Urothelium cell line (cell line): Measurements from ENCODE around the gene MACROD1.

Experiments
- DNase-seq: peaks from one replicate; pipeline ENCODE4 v3.0.0; 2011; ENCODE audit warnings: low spot score, mixed read lengths
- FAIRE-seq: peaks from 2 replicates; lab custom pipeline; 2011; peaks lifted over from hg19 to GRCh38; lab: Jason Lieb, UNC

MACROD1 gene, protein sequence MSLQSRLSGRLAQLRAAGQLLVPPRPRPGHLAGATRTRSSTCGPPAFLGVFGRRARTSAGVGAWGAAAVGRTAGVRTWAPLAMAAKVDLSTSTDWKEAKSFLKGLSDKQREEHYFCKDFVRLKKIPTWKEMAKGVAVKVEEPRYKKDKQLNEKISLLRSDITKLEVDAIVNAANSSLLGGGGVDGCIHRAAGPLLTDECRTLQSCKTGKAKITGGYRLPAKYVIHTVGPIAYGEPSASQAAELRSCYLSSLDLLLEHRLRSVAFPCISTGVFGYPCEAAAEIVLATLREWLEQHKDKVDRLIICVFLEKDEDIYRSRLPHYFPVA

DNA sequence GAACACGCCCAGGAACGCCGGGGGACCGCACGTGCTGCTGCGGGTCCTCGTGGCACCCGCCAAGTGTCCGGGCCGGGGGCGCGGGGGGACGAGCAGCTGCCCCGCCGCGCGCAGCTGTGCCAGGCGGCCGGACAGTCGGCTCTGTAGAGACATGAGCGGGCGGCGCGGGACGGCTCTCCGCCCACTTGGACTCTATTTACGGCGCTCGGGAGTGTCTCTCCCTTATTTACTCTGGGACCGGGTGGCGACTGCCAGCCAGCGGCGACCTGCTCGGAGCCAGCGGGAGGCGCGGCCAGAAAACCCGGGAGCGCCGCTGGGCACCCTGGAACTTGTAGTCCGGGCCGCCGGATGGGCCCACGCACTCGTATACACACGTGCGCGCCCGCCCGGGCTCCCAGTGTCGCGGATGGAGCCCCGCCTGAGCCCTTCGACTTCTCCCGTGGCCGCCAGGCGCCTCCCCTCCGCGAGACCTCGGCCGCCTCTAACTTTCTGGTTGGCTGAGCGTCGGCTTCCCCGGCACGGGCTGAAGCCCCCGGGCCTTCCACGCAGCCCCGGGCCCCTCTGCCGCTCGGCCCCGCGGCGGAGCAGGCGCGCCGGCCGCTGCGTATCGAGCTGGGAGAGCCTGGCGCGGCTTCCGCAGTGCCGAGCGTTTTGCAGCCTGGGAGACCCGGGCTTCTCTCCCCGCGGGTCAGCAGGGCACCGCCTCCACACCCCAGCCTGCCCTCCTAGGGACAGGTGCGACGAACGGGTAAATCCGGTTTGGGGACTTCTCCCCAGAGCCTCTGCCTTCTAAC lies at the start of gene MACROD1:
Gene MACROD1, minus strand, starts transcription at position 272 of the 794 bp plus-strand sequence. Its CDS starts 119 bp downstream, at position 153.
- FAIRE-seq (no peak), DNase-seq (peak; percentile 93)

DNA sequence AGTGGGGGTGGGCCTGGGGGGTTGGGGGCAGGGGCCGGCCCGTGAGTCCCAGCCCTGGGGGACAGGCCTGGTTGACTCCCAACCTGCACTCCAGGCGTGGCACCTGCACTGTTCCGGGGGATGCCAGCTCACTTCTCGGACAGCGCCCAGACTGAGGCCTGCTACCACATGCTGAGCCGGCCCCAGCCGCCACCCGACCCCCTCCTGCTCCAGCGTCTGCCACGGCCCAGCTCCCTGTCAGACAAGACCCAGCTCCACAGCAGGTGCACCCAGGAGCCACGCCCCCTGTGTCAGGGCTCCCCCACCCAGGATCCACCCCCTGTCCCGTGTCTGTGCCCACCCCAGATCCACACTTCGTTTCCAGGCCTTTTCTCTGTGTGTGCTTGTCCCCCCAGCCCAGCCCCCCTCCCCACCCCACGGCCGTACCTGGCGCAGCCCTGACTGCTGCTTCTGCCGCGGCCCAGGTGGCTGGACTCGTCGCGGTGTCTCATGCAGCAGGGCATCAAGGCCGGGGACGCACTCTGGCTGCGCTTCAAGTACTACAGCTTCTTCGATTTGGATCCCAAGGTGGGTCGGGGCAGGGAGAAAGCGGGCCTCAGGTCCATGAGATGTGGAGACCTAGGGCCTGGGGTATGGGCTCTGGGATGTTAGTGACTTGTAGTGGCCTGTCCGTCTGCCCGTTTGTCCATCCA lies 45.4 kb upstream of the MACROD1 start:
- FAIRE-seq (no peak), DNase-seq (no peak)

DNA sequence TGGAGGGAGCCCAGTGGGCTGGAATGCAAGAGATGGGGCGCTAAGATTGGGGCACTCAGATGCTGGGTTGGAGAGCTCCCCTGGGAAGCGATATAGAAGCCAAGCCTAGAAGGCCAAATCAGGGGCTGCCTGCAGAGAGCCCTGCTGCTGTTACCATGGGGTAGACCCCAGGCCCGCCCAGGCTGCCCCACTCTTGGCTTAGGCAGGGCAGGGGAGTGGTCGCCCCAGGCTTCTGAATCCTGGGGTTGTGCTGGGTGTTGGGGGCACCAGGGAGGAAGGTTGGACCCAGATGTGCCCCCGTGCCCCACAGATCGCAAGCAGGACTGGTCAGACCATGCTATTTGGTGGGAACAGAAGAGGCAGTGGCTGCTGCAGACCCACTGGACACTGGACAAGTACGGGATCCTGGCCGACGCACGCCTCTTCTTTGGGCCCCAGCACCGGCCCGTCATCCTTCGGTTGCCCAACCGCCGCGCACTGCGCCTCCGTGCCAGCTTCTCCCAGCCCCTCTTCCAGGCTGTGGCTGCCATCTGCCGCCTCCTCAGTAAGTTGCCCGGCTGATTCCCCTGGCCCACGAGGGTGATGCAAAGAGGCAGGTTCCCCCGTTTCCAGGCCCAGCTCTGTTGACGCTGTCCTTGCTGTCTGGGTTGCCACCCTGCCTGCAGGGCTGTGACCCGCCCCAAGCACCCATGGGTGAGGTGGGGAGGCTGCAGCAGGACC lies 44.5 kb upstream of the MACROD1 start:
- DNase-seq (no peak), FAIRE-seq (no peak)

DNA sequence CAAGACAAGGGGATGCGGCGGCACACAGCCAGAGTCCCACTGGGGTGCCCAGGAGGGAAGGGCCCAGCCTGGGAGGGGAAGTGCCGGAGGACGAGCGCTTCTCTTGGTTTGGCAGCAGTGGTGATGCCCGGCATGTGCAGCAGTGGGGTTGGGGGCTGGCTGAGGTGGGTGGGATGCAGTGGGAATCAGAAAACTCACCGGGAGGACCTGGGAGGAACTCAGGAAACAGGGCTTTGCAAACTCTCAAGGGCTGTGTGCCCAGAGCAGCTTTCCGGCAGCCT lies 43.6 kb upstream of the MACROD1 start:
- FAIRE-seq (no peak), DNase-seq (no peak)

DNA sequence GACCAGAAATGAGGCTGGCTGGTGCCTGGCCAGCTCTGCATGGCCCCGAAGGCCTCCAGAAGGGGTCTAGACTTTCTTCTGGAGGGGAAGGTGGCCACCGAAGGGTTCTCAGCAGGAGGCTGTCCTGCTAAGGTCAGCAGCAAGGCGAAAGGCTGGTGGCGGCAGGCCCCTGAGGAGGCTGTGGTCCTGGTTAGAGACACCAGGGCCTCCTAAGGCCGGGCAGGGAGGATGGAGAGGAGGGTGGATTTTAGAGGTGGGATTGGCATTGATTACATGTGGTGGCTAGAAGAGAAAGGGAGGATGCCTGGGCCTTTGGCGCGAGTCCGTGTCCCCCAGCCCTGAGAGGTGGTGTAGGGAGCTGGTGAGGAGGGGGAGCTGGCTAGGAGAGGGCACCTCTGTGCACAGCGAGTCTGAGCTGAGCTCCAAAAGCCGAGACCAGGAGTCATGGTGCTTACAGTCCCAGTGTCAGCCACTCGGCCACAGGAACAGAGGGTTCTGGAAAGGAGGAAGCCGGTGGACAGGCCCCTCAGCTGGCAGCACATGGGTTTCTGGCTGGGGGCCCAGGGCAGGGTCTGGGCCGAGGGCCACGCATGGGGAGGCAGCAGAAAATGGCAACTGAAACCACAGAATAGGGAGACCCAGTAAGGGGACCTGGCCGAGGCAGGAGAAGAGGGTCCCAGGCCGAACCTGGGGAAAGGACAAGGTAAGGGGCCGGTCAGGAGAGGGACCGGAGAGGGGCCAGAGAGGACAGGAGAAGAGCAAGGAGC lies 43.1 kb upstream of the MACROD1 start:
- no peak for DNase-seq
- no peak for FAIRE-seq

DNA sequence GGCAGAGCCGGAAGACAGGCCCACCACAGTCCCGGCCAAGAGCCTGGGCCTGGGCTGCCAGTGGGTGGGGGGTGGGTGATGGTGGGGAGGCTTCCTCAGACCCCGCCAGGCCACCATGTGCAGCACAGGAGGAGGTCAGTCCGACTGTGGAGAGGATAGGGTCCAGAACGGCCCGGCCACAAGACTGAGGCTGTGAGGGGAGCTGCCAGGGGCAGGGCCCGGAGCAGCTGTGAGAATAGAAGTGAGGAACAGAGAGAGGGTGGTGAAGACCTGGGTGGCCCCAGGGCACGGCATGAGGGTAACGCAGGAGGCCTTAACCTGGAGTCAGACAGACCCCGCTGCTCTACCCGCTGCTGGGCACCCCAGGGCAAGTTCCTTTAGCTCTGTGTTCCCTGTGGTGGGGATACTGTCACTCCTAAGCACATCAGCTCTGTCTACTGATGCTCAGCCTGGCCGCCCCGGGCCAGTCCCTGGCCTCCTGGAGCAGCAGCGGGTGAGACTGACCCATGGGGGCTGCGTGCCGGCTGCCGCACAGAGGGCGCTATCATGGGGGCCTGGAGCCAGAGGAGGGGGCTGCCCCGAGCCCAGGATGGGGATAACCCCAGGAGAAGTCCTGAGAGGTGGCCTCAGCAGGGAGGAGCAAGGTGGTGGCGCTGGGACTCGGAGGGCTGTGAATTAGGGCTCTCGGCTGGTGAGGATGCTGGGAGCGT lies 42.3 kb upstream of the MACROD1 start:
- FAIRE-seq: no peak
- DNase-seq: no peak

DNA sequence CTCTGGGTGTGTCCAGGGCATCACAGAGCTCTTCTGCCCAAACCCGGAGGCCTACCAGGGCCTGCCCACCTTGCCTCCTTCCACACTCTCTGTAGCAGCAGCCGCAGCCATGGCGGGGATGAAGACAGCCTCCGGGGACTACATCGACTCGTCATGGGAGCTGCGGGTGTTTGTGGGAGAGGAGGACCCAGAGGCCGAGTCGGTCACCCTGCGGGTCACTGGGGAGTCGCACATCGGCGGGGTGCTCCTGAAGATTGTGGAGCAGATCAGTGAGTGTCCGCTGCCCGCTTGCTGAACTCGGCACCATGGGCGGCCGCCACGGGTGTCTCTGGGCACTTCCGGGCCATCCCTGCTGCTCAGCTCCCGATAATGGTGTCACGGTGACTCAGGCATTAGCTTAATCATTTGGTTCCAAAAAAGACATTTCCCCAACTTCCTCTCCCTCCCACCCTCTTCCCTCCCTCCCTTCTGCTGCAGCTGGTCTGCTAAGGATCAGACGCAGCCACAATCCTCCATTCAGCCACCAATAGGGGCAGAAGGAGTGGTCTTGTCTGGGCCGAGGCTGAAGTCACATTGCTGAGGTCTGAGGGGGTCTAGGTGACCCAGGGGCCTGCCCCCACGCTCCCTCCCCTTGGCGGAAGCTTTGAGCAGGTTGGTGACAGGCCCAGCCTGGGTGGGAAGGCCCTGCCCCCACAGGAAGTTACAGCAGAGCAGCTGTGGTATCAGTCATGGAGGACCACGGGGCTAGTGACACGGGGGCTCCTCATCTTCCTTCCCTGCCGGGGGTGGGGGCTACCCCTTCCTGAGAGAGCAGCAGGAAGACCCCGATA lies 41.6 kb upstream of the MACROD1 start:
- FAIRE-seq (no peak), DNase-seq (no peak)

DNA sequence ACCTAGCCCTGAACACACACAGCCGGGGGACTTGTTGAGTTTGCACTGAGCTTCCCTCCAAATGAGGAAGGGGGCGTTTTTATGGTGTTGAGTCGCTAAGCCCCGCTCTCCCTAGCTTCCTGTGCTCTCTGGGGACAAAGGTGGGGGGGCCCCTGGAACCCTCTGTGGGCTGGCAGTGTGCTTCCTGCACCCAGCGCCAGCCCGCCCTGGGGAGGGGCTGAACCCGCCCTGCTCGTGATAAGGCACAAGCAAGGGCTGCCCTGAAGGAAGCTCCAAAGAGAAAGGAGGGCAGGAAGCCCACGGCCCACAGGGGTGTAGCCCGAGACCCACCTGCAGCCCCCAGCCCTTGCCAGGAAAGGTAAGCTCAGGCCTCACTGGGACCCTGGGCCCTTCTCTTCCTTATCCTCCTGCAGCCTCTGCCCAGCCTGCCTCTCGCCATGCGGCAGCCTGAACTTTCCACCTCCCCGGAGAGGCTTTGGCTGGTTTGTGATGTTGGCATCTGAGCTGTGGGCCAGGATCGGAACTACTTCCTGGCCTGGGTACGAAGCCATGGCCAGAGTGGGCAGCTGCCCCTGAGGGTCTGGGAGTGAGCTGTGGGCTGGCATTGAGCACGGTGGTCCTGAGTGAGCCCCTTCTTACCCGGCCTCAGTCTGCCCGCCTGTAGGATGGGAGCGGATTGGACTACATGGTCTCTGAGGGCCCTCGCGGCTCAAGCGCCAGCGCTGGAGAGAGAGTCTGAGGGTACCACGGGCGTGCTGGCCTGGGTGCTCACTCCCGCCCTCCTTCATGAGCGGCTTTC lies 40.7 kb upstream of the MACROD1 start, which contains the start of gene FERMT3:
Gene FERMT3, plus strand, starts transcription at position 265 of the 799 bp plus-strand sequence. CDS start 644 bp downstream, outside the sequence.
- no peak for FAIRE-seq
- DNase-seq: no peak

DNA sequence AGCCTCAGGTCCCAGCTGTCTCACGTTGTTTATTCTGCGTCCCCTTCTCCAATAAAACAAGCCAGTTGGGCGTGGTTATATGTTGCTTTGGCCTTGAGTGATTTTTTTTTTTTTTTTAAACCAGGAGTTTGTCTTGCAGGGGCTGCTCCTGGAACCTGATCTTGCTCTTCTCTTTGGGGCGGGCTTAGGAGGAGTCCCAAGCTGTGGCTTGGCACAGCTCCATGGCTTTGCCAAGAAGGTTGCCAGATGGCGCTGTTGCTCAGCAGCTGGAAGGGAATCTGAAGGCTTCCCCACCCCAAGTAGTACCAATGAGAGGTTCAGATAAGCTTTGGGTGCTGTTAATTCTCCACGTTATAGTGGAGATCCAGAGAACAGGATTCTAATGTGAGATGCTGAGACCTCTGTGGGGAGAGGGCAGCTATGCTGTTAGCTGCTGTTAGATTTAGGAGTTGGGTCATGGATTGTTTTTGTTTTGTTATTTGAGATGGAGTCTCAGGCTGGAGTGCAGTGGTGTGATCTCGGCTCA lies 38.6 kb upstream of the MACROD1 start:
- DNase-seq (peak; percentile 82), FAIRE-seq (no peak)

DNA sequence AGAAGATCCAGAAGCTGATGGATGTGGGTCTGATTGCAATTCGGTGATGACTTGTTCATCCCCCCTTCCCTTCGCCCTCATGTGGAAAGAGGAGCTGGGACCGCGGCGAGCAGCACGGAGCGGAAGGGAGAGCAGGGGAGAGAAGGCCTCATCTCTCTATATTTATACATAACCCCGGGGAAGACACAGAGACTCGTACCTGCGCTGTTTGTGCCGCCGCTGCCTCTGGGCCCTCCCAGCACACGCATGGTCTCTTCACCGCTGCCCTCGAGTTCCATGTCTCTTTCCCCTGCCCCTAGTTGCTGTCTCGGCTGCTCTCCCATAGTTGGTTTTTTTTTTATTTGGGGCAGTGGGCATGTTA lies 38.1 kb upstream of the MACROD1 start:
- no peak for FAIRE-seq
- DNase-seq: no peak

DNA sequence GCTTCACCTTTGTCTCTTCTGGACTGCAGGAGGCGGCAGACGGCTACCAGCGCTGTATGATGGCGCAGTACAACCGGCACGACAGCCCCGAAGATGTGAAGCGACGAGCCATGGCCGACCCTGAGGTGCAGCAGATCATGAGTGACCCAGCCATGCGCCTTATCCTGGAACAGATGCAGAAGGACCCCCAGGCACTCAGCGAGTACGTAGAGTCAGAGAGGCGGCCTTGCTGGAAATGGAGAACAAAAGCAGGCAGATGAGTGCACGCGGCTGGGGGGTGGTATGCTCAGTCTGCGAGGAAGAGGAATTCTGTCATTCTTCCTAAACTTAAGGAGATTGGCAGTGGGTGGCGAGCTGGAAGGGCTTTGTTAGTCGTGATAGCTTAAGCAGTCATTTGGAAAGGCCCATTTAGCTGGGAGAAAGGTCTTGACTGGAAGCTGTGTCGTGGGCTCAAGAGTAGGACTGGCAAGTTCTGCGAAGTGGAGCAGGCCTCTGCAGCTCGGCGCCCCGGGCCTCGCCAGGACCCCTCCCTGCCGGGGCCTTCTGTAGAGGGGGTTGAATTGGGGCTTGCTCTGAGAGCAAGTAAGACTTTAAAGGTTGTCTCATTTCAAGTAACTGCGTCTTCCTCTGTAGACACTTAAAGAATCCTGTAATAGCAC lies 37.6 kb upstream of the MACROD1 start:
- DNase-seq (no peak), FAIRE-seq (no peak)

DNA sequence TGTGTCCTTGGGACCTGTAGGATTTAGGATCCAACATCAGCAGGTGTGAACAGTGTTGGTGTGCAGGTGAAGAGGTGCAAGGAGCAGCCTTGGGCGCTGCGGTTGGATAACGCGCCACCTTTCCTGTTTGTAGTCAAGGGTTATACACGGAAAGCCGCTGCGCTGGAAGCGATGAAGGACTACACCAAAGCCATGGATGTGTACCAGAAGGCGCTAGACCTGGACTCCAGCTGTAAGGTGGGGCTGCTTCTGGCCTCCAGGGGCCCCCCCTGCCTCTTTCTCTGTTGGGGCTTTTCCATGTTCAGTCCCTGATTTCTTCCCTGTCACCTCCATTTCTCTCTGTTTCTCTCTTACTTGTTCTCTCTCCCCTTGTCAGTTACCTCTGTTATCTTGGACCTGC lies 37.1 kb upstream of the MACROD1 start:
- FAIRE-seq (no peak), DNase-seq (no peak)

DNA sequence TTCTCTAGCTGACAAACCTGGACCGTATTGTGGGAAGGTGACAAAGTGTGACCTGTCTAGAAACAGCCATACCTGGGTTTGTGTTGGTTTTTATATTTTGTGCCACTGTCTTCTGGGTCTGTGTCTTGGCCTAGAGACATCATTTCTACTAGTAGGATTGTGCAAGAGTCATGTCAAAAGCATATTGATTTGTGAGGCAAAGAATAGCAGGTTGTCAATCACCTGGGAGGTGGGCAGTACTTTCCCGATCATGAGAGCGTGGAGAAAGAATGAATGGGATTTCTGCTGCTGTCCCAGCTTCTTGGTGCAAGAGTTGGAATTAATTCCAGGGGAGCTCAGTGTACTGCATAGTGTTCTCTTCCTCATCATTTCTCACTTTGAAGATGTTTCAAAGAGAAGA lies 35.6 kb upstream of the MACROD1 start:
- FAIRE-seq (no peak), DNase-seq (no peak)

DNA sequence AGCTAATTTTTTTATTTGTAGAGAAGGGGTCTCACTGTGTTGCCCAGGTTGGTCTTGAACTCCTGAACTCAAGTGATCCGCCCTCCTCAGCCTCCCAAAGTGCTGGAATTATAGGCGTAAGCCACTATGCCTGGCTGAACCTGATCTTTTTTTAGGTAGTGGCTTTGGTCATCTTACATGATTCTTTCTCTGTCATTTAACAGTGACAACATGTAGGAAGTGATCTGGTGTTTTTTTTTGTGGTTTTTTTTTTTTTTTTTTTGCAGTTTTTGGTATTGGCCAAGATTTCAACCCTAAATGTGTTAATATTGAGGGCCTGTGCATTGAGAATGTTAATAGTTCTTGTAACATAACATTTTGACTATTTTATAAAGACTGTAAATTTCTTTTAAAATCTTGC lies 32.6 kb upstream of the MACROD1 start:
- DNase-seq: no peak
- FAIRE-seq: no peak

DNA sequence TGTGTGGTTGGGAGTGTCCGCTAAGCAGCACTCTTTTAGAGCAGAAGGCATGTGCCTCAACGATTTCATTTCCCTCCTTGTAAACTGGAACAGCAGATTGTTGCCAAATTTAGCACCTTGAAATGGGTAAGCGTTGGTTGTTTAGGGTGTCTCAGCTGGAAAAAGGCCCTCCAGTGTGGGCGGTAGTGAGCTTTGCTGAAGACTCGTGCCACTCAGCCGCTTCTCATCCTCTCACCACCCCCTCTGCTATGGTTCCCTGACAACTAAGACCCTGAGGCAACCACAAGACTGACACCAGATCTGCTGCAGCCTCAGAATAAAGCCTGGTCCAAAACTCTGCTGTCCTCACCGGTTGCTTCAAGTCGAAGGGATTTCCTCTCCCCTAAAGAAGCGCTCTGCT lies 30.7 kb upstream of the MACROD1 start:
- DNase-seq (no peak), FAIRE-seq (no peak)

DNA sequence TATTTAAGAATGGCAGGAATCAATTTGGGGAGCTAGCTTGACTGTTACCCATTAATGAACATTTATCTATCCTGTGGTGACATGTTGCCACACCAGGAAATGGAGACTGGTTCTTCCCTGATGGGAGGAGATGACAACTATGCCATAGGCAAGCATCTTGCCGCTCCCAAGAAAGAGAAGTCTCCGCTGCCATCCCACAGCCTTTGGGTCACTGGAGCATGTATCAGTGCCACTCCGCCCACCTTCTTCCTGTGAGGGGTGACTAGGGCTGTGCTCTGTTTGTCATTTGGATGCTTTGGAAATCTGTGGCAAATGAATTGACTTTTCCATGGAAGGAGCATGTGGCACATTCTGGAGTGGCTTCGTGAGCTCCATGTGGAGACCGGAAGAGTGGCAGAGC lies 26.5 kb upstream of the MACROD1 start:
- FAIRE-seq: no peak
- DNase-seq: no peak

DNA sequence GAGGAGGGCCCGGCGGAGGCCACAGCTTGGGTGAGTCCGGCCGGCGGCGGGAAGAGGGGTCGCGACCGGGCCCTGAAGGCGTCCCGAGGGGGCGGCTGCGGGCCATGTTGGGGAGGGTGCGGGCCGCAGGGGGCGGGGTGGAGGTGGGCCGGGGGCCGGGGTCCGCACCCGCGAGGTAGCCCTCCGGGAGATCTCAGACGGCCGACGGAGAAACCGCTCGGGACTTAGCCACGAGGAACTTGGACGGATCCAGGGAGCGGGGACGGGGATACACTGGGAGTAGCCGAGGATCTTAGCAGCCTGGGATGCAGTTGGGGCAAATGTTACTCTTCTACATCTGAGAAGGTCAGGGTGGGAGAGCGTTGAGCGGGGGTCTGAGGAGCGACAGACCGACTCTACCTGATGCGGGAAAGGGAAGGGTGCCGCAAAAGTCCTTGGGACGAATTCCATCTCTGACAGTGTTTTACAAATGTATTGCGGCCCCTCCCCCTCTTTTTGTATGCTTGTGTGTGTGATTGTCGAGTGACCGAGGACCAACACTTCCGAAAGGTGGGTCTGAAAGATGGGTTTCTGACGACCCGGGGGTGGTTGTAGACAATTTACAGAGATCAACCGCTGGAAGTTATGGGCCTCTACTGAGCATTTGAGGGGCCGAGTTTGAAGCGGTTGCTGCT lies 20.7 kb upstream of the MACROD1 start:
- no peak for DNase-seq
- no peak for FAIRE-seq
